Sigmoid colon (tissue), 7 donors: Measurements from ENCODE around the gene SPEF2. TPM values are rescaled to one million over a fixed set of nuclear protein-coding genes. Genes with fewer than 3 reads are reported as not detected.

Experiments
- DNase-seq: peaks from one replicate; pipeline ENCODE4 v3.0.0-alpha.2; 2019
- H3K27ac ChIP-seq, 4 donors: fragments of 200-600 bp; sonication (generic); one replicate each; pipeline ENCODE4 v1.5.1; 2016 to 2019; ENCODE audit warnings: mild to moderate bottlenecking in 1 of 4
- H3K27me3 ChIP-seq, 3 donors: fragments of 200-600 bp; sonication (generic); one replicate each; pipeline ENCODE4 v1.5.1; 2019; ENCODE audit warnings: mild to moderate bottlenecking in 1 of 3
- H3K36me3 ChIP-seq, 4 donors: fragments of 200-600 bp; sonication (generic); one replicate each; pipeline ENCODE4 v1.5.1; 2016 to 2019
- H3K4me1 ChIP-seq, 4 donors: fragments of 200-600 bp; sonication (generic); one replicate each; pipeline ENCODE4 v1.5.1; 2017 to 2019
- H3K4me3 ChIP-seq, 4 donors: fragments of 200-600 bp; sonication (generic); one replicate each; pipeline ENCODE4 v1.5.1; 2017 to 2019; ENCODE audit warnings: mild to moderate bottlenecking in 2 of 4, moderate library complexity in 1 of 4
- H3K9me3 ChIP-seq, 4 donors: fragments of 200-600 bp in 3 of 4; sonication (generic) in 3 of 4; one replicate each; pipeline versions ENCODE4 v1.5.1 to v1.6.1; 2013 to 2019
- EP300 ChIP-seq, 4 donors: sonication (generic); formaldehyde crosslinking; IDR thresholded peaks; one replicate each; pipeline ENCODE4 v1.6.1; 2017; ENCODE audit warnings: antibody characterized with exemption in 4 of 4
- POLR2A ChIP-seq, 2 donors: fragments of 450-650 bp; IDR thresholded peaks; one replicate each; pipeline ENCODE4 v1.6.1; 2016; ENCODE audit warnings: antibody characterized with exemption in 2 of 2, mild to moderate bottlenecking in 2 of 2, moderate library complexity in 2 of 2
- POLR2AphosphoS5 ChIP-seq, 4 donors: sonication (generic); formaldehyde crosslinking; IDR thresholded peaks; one replicate each; pipeline ENCODE4 v1.6.1; 2017; ENCODE audit warnings: antibody characterized with exemption in 4 of 4
- WGBS, 2 donors: extraction: QIAGEN DNeasy Blood & Tissue Kit; methylation state at CpG; one replicate each; pipeline ENCODE4 v1.1.7; 2013; 5-methylcytosine and 5-hydroxymethylcytosine counted together
- intact Hi-C: fragments of 100-400 bp; cut with DNase I; formaldehyde crosslinking; loops from one replicate; pipeline ENCODE4 v1.15.1; 2023
- polyA plus RNA-seq, 3 donors: library from polyadenylated mRNA; stranded (reverse); fragments of 200-250 nt; gene quantifications; one replicate each; pipeline ENCODE4 v1.2.3, GENCODE V29; 2013
- total RNA-seq, 4 donors: library from RNA; depleted of rRNA; stranded (reverse); fragments of >200 nt; gene quantifications; one replicate each; pipeline ENCODE4 v1.1.0, GENCODE V29; 2016
- TF ChIP-seq, protein P1 (sequence below), 4 experiments: fragments of 450-650 bp in 3 of 4; fragments of 200-600 bp in 1 of 4; IDR thresholded peaks; one replicate each; pipeline ENCODE4 v1.5.1; 2016 to 2019; ENCODE audit warnings: antibody characterized with exemption in 4 of 4, mild to moderate bottlenecking in 3 of 4, moderate library complexity in 2 of 4
- donor health status: healthy with polysubstance abuse.
- donor health status: Bipolar disorder and iron deficiency.
- donor health status: healthy.

The SPEF2 gene
- total and polyA plus RNA-seq, 7 donors: 0.92 to 5.5 (median 3.6) TPM

DNA sequence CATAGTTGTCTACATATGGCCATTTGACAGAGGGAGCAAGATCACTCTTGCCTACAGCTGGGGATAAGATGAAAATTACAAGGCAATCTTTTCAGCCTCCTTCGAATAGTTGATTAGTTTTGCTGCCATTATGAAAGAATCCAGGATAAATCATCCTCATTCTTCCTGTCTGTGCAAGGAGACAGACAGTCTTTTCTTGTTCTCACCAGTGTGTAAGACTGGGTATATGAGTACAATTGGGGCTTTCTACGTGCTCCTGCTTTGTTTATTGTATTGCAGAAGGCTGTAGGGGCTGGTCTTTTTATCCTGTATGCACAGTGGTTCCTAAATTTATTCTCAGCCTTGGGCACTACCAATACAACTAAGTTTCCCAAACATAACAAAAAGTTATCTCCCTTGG lies 76.8 kb downstream of the SPEF2 start:
- Histone ChIP-seq H3K27ac (no peak overlapping the region), H3K36me3 (no peaks in the 10 kb centered on the region), H3K27me3 (no peaks in the 10 kb centered on the region), H3K9me3 (no peaks in the 10 kb centered on the region), H3K4me1 (no peaks in the 10 kb centered on the region), H3K4me3 (no peak overlapping the region)
- TF ChIP-seq POLR2AphosphoS5 (IDR thresholded peaks at IDR 0.05) (no peak), POLR2A (IDR thresholded peaks at IDR 0.05) (no peak), EP300 (IDR thresholded peaks at IDR 0.05) (no peak)
- TF ChIP-seq, protein P1, sequence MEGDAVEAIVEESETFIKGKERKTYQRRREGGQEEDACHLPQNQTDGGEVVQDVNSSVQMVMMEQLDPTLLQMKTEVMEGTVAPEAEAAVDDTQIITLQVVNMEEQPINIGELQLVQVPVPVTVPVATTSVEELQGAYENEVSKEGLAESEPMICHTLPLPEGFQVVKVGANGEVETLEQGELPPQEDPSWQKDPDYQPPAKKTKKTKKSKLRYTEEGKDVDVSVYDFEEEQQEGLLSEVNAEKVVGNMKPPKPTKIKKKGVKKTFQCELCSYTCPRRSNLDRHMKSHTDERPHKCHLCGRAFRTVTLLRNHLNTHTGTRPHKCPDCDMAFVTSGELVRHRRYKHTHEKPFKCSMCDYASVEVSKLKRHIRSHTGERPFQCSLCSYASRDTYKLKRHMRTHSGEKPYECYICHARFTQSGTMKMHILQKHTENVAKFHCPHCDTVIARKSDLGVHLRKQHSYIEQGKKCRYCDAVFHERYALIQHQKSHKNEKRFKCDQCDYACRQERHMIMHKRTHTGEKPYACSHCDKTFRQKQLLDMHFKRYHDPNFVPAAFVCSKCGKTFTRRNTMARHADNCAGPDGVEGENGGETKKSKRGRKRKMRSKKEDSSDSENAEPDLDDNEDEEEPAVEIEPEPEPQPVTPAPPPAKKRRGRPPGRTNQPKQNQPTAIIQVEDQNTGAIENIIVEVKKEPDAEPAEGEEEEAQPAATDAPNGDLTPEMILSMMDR (IDR thresholded peaks at IDR 0.05): no peak
- intact Hi-C loops: no loop called here
- DNase-seq: no peak
- WGBS, 2 donors: 67 to 71% methylated on average over 2 of the region's 2 CpGs

- H3K36me3 ChIP-seq: no peaks in the 10 kb centered on the region
- H3K4me1 ChIP-seq: no peaks in the 10 kb centered on the region
- no peak for DNase-seq
- H3K27ac ChIP-seq: no peak overlapping the region
- H3K27me3 ChIP-seq: no peaks in the 10 kb centered on the region
- no peaks in the 10 kb centered on the region for H3K9me3 ChIP-seq
- 75 to 89% methylated on average over 4 of the region's 4 CpGs for WGBS, 2 donors
- no peak overlapping the region for H3K4me3 ChIP-seq
- intact Hi-C loops: no loop called here
- TF ChIP-seq, protein P1 (IDR thresholded peaks at IDR 0.05): no peak
- TF ChIP-seq EP300 (IDR thresholded peaks at IDR 0.05) (no peak), POLR2AphosphoS5 (IDR thresholded peaks at IDR 0.05) (no peak), POLR2A (IDR thresholded peaks at IDR 0.05) (no peak)
Measured at GRCh38 chr5:35698047-35698808, 80.6 kb downstream of the SPEF2 start.

GRCh38 chr5:35707659-35708058 lies 90.0 kb downstream of the SPEF2 start:
- H3K4me1 ChIP-seq: no peaks in the 10 kb centered on the region
- no peaks in the 10 kb centered on the region for H3K9me3 ChIP-seq
- no peaks in the 10 kb centered on the region for H3K36me3 ChIP-seq
- intact Hi-C loops: no loop called here
- no peak overlapping the region for H3K27ac ChIP-seq
- TF ChIP-seq POLR2AphosphoS5 (IDR thresholded peaks at IDR 0.05) (no peak), POLR2A (IDR thresholded peaks at IDR 0.05) (no peak), EP300 (IDR thresholded peaks at IDR 0.05) (no peak)
- TF ChIP-seq, protein P1 (IDR thresholded peaks at IDR 0.05): no peak
- H3K4me3 ChIP-seq: no peak overlapping the region
- H3K27me3 ChIP-seq: no peaks in the 10 kb centered on the region
- 90 to 94% methylated on average over 1 of the region's 1 CpG for WGBS, 2 donors
- no peak for DNase-seq

DNA sequence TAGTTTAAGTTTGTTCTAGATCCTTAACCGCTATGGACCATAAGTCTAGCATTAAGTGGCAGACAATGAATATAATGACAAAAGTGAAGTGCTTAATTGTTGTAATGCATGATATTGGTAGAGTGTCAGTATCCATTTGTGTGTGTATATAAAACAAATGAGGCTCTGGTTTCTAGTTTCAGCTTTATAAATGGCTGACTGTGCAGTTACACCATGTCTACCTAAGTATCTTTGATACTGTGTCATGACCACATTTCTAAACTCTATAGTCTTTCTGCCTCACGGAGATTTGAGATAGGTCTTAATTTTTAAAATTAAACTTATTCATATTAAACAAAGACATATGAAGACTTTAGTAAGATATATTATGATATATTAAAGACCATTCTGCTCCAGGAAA lies 92.0 kb downstream of the SPEF2 start:
- H3K27ac ChIP-seq: no peak overlapping the region
- intact Hi-C loops: no loop called here
- H3K9me3 ChIP-seq: no peaks in the 10 kb centered on the region
- no peaks in the 10 kb centered on the region for H3K27me3 ChIP-seq
- H3K4me3 ChIP-seq: no peak overlapping the region
- 95% methylated on average over 2 of the region's 2 CpGs for WGBS, 2 donors
- H3K4me1 ChIP-seq: no peaks in the 10 kb centered on the region
- no peak for DNase-seq
- TF ChIP-seq POLR2A (IDR thresholded peaks at IDR 0.05): no peak
- TF ChIP-seq, protein P1 (IDR thresholded peaks at IDR 0.05): no peak
- H3K36me3 ChIP-seq: no peaks in the 10 kb centered on the region

DNA sequence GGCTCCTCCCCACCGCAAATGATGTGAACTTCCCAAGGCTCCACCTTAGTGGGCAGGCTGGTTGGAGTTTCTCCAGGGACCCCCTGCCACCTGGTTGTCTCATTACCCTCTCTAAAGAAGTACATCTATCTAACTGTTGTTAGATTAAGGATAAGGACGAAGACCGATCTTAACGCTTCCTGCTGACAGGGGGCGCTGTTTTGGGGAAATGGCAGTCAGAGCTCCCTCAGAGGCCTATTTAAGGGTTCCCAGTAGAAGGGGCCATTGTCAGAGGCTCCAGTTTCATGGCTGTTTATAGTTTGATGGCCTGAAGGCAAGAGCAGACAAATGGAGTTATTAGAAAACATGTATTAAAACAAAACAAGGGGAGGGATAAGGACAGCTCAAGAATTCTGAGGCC lies 100.1 kb downstream of the SPEF2 start:
- Histone ChIP-seq H3K36me3 (no peaks in the 10 kb centered on the region), H3K4me1 (no peaks in the 10 kb centered on the region), H3K27ac (no peak overlapping the region), H3K4me3 (no peak overlapping the region), H3K9me3 (no peaks in the 10 kb centered on the region), H3K27me3 (no peaks in the 10 kb centered on the region)
- no peak for DNase-seq
- TF ChIP-seq POLR2AphosphoS5 (IDR thresholded peaks at IDR 0.05): no peak
- TF ChIP-seq POLR2A (IDR thresholded peaks at IDR 0.05): no peak
- TF ChIP-seq, protein P1 (IDR thresholded peaks at IDR 0.05): no peak
- no peak for TF ChIP-seq EP300 (IDR thresholded peaks at IDR 0.05)
- intact Hi-C loops: no loop called here
- WGBS, 2 donors: 76 to 77% methylated on average over 5 of the region's 5 CpGs
